GM12891 (cell line): Measurements from ENCODE around the gene CCDC201.

Source experiments
- POLR2A ChIP-seq: IDR thresholded peaks from 2 replicates; pipeline ENCODE4 v1.6.1; 2011; ENCODE audit warnings: low read depth, low read length, control low read depth
- POLR2AphosphoS5 ChIP-seq: IDR thresholded peaks from 2 replicates; pipeline ENCODE4 v1.6.1; 2011; ENCODE audit warnings: low read depth, low read length, control low read depth
- TAF1 ChIP-seq: IDR thresholded peaks from 2 replicates; pipeline ENCODE4 v1.6.1; 2011; ENCODE audit warnings: low read depth, low read length, control low read depth

DNA sequence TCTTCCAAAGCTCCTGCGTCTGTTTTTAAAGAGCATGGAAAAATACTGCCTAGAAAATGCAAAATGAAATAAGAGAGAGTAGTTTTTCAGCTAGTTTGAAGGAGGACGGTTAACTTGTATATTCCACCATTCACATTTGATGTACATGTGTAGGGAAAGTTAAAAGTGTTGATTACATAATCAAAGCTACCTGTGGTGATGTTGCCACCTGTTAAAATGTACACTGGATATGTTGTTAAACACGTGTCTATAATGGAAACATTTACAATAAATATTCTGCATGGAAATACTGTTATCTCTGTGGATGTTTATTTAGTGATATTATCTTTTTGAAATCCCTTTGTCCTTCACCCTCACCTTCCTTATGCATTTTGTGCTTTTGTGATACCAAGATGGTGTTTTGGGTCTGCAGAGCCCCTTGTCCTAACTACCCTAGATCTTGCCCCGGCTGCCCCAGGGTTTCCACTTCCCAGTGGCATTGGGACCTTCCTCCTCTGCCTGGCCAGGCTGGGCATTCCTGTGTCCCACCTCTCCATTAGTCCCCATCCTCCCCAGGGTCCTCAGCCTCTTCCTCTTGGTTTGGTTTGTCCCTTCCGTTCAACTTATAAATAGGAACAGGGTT is 20.6 kb upstream of the CCDC201 start:
- no peak for TF ChIP-seq POLR2AphosphoS5
- no peak for TF ChIP-seq POLR2A
- no peak for TF ChIP-seq TAF1
